Gastrocnemius medialis (tissue), 4 donors: Measurements from ENCODE around the gene SCN4A. TPM values are rescaled to one million over a fixed set of nuclear protein-coding genes. Genes with fewer than 3 reads are reported as not detected.

Source experiments
- ATAC-seq, 2 donors: fragments of 150-250 bp; one replicate each; pipeline ENCODE4 v1.9.1; 2016
- DNase-seq, 2 donors: peaks; one replicate each; pipeline ENCODE4 v3.0.0-alpha.2; 2019
- H3K27ac ChIP-seq, 4 donors: fragments of 200-600 bp; sonication (generic); 1 replicate in 1 of 4; 2 replicates in 3 of 4; pipeline ENCODE4 v1.5.1; 2016 to 2018; ENCODE audit warnings: mild to moderate bottlenecking in 2 of 4, moderate library complexity in 1 of 4
- H3K27me3 ChIP-seq, 3 donors: fragments of 200-600 bp; sonication (generic) in 2 of 3; 1 replicate in 1 of 3; 2 replicates in 2 of 3; pipeline versions ENCODE4 v1.5.1 to v1.6.0; 2016 to 2019; ENCODE audit warnings: mild to moderate bottlenecking in 1 of 3, moderate library complexity in 1 of 3
- H3K36me3 ChIP-seq, 2 donors: fragments of 200-600 bp; sonication (generic) in 1 of 2; one replicate each; pipeline ENCODE4 v1.5.1; 2017 to 2018
- H3K4me1 ChIP-seq, 2 donors: fragments of 200-600 bp; sonication (generic) in 1 of 2; one replicate each; pipeline ENCODE4 v1.5.1; 2016 to 2017; ENCODE audit warnings: mild to moderate bottlenecking in 2 of 2
- H3K4me3 ChIP-seq, 4 donors: fragments of 200-600 bp; sonication (generic) in 3 of 4; 1 replicate in 1 of 4; 2 replicates in 3 of 4; pipeline ENCODE4 v1.5.1; 2016 to 2019; ENCODE audit warnings: mild to moderate bottlenecking in 2 of 4
- H3K9me3 ChIP-seq, 3 donors: fragments of 200-600 bp; sonication (generic) in 2 of 3; 1 replicate in 1 of 3; 2 replicates in 2 of 3; pipeline ENCODE4 v1.5.1; 2016 to 2019
- CTCF ChIP-seq, 5 experiments: fragments of 450-650 bp in 3 of 5; fragments of 200-600 bp in 2 of 5; sonication (generic) in 2 of 5; IDR thresholded peaks in 4 of 5; conservative IDR thresholded peaks in 1 of 5; 1 replicate in 4 of 5; 2 replicates in 1 of 5; pipeline ENCODE4 v1.5.1; 2016 to 2019; ENCODE audit warnings: antibody characterized with exemption in 5 of 5, mild to moderate bottlenecking in 3 of 5, moderate library complexity in 3 of 5
- POLR2A ChIP-seq, 2 donors: fragments of 450-650 bp; IDR thresholded peaks; one replicate each; pipeline ENCODE4 v1.6.1; 2017; ENCODE audit warnings: antibody characterized with exemption in 2 of 2, mild to moderate bottlenecking in 2 of 2, moderate library complexity in 2 of 2
- in situ Hi-C, 4 donors: fragments of 200-750 bp; cut with MboI; loops; one replicate each; pipeline versions ENCODE4 v1.15.0 to v1.8.0; 2017; ENCODE audit warnings: low sequenced_read_pairs in 4 of 4
- intact Hi-C: fragments of 100-400 bp; cut with DNase I; formaldehyde crosslinking; loops from one replicate; pipeline ENCODE4 v1.15.1; 2023; ENCODE audit warnings: low total_unique reads
- total RNA-seq, 4 donors: library from RNA; depleted of rRNA; stranded (reverse); fragments of >200 nt; gene quantifications; one replicate each; pipeline versions ENCODE4 v1.1.0 to v1.2.3, GENCODE V29; 2016

The SCN4A gene
- total RNA-seq, 4 donors from 2014 or later: 45.3 to 107 (median 69.1) TPM

GRCh38 chr17:63993368-63993985 lies 20.8 kb upstream of the SCN4A start:
- peaks cover 5 to 8% (median 7%) of the 10 kb centered on the region in 3 donors for H3K27me3 ChIP-seq
- in situ Hi-C loops: no loop called here
- TF ChIP-seq CTCF (IDR thresholded peaks at IDR 0.05 in 4 of 5, conservative IDR thresholded peaks at IDR 0.05 in 1 of 5) (no peak), POLR2A (IDR thresholded peaks at IDR 0.05) (no peak)
- H3K36me3 ChIP-seq: no peaks in the 10 kb centered on the region
- no peak overlapping the region for H3K27ac ChIP-seq
- peaks cover 24 to 26% of the 10 kb centered on the region in 2 donors for H3K4me1 ChIP-seq
- no peak for ATAC-seq
- H3K4me3 ChIP-seq: no peak overlapping the region
- intact Hi-C loops: no loop called here
- no peak for DNase-seq
- H3K9me3 ChIP-seq: no peaks in the 10 kb centered on the region

GRCh38 chr17:63991611-63992010 lies 18.9 kb upstream of the SCN4A start:
- ATAC-seq (no peak), DNase-seq (no peak)
- no peaks in the 10 kb centered on the region for H3K27me3 ChIP-seq
- intact Hi-C loops (loop anchor here (1.0 kb wide), 1 partner anchor 44 kb away; no protein-coding TSS in a partner anchor), in situ Hi-C loops (no loop called here)
- H3K4me3 ChIP-seq: no peak overlapping the region
- no peaks in the 10 kb centered on the region for H3K36me3 ChIP-seq
- TF ChIP-seq CTCF (IDR thresholded peaks at IDR 0.05 in 4 of 5, conservative IDR thresholded peaks at IDR 0.05 in 1 of 5): no peak
- TF ChIP-seq POLR2A (IDR thresholded peaks at IDR 0.05): no peak
- H3K9me3 ChIP-seq: no peaks in the 10 kb centered on the region
- H3K4me1 ChIP-seq: peaks cover 27 to 28% of the 10 kb centered on the region in 2 donors
- no peak overlapping the region for H3K27ac ChIP-seq

GRCh38 chr17:63989622-63990345 lies 17.1 kb upstream of the SCN4A start:
- DNase-seq: peak in 1 of 2 donors; percentile 38
- H3K27ac ChIP-seq: peak overlapping the region; percentile 98 to 100 (median 99)
- H3K9me3 ChIP-seq: no peaks in the 10 kb centered on the region
- no peaks in the 10 kb centered on the region for H3K36me3 ChIP-seq
- peaks cover 43 to 46% of the 10 kb centered on the region in 2 donors for H3K4me1 ChIP-seq
- in situ Hi-C loops (no loop called here), intact Hi-C loops (loop anchor here (1.0 to 10.0 kb wide), 4 partner anchors 70 to 215 kb away; partner anchors contain the start of genes CCDC47, DDX42 and SMARCD2)
- H3K4me3 ChIP-seq: peak overlapping the region; percentile 27 to 73 (median 68)
- TF ChIP-seq POLR2A (IDR thresholded peaks at IDR 0.05) (no peak), CTCF (IDR thresholded peaks at IDR 0.05 in 4 of 5, conservative IDR thresholded peaks at IDR 0.05 in 1 of 5) (no peak)
- H3K27me3 ChIP-seq: no peaks in the 10 kb centered on the region
- ATAC-seq: peak in 1 of 2 donors; percentile 1

- ATAC-seq (peak; percentile 31 to 51), DNase-seq (peak; percentile 67 to 90)
- H3K4me1 ChIP-seq: peaks cover 51 to 54% of the 10 kb centered on the region in 2 donors
- no peaks in the 10 kb centered on the region for H3K36me3 ChIP-seq
- TF ChIP-seq CTCF (IDR thresholded peaks at IDR 0.05 in 4 of 5, conservative IDR thresholded peaks at IDR 0.05 in 1 of 5) (no peak), POLR2A (IDR thresholded peaks at IDR 0.05) (peak; percentile 92)
- H3K27me3 ChIP-seq: no peaks in the 10 kb centered on the region
- no peaks in the 10 kb centered on the region for H3K9me3 ChIP-seq
- H3K27ac ChIP-seq: peak overlapping the region; percentile 98 to 100 (median 99)
- peak overlapping the region; percentile 66 to 73 (median 68) for H3K4me3 ChIP-seq
- in situ Hi-C loops: no loop called here
- intact Hi-C loops: loop anchor here (5.0 to 10.0 kb wide), 3 partner anchors 147 to 214 kb away; partner anchors contain the start of genes CCDC47, DDX42 and SMARCD2
Measured at GRCh38 chr17:63988741-63989621, 16.3 kb upstream of the SCN4A start.
